ENCODE data around the gene SNIP1.

SNIP1 gene

GRCh38 chr1:37509181-37509580 lies 44.9 kb downstream of the SNIP1 start:
- DNase-seq: peak; percentile 23

GRCh38 chr1:37506740-37507139 lies 47.4 kb downstream of the SNIP1 start:
- no peak for DNase-seq

GRCh38 chr1:37502791-37503190 lies 51.3 kb downstream of the SNIP1 start:
- DNase-seq: peak; percentile 10

- peak; percentile 4 for DNase-seq
Observed at GRCh38 chr1:37502104-37502503, 52.0 kb downstream of the SNIP1 start.

GRCh38 chr1:37501661-37502060 lies 52.4 kb downstream of the SNIP1 start:
- peak; percentile 5 for DNase-seq

GRCh38 chr1:37498872-37499617 lies 55.0 kb downstream of the SNIP1 start:
- DNase-seq: peak; percentile 14

- no peak for DNase-seq
Observed at GRCh38 chr1:37497832-37498231, 56.3 kb downstream of the SNIP1 start.

- no peak for DNase-seq
Observed at GRCh38 chr1:37495875-37496274, 58.2 kb downstream of the SNIP1 start.

- no peak for DNase-seq
Observed at GRCh38 chr1:37493336-37494098, 60.6 kb downstream of the SNIP1 start.

- DNase-seq: no peak
Observed at GRCh38 chr1:37487619-37487984, 66.5 kb downstream of the SNIP1 start.

GRCh38 chr1:37486680-37487618 lies 67.1 kb downstream of the SNIP1 start:
- peak; percentile 88 for DNase-seq

- DNase-seq: no peak
Observed at GRCh38 chr1:37485902-37486679, 68.0 kb downstream of the SNIP1 start.

Data from islet precursor cell (in vitro differentiated cells).